H1 (cell line): ENCODE data around the gene TP53RK. TPM values are rescaled to one million over a fixed set of nuclear protein-coding genes. Genes with fewer than 3 reads are reported as not detected.

ENCODE experiments used
- CTCF ChIA-PET: fragments of 300-600 bp; sonication (Branson Sonifier 250); formaldehyde crosslinking; loops from one replicate; lab custom pipeline; 2021; ENCODE audit not compliant: partially characterized antibody; lab: Charles Lee
- POLR2A ChIA-PET: fragments of 300-600 bp; sonication (Branson Sonifier 250); formaldehyde crosslinking; loops from one replicate; lab custom pipeline; 2021; ENCODE audit warnings: inconsistent platforms; ENCODE audit not compliant: partially characterized antibody; lab: Charles Lee
- DNase-seq, 2 experiments: peaks; one replicate each; pipeline versions ENCODE4 v3.0.0 to v3.0.0-alpha.2; 2010 to 2022; ENCODE audit warnings: low spot score in 2 of 2, low read depth in 1 of 2, mixed read lengths in 1 of 2
- FAIRE-seq: peaks from 2 replicates; lab custom pipeline; 2011; peaks lifted over from hg19 to GRCh38; lab: Jason Lieb, UNC
- H2AFZ ChIP-seq: 2 replicates; pipeline ENCODE4 v1.8.1; 2012; ENCODE audit warnings: low read length, inconsistent platforms
- H2AK5ac ChIP-seq: 2 replicates; pipeline ENCODE4 v1.6.1; 2013; ENCODE audit warnings: low read depth, low read length
- H2BK120ac ChIP-seq: replicated peaks from 2 replicates; pipeline ENCODE3; 2013; ENCODE audit warnings: low read depth, low read length, inconsistent platforms
- H2BK12ac ChIP-seq: 2 replicates; pipeline ENCODE4 v1.6.1; 2013; ENCODE audit warnings: low read depth, low read length
- H2BK15ac ChIP-seq: 2 replicates; pipeline ENCODE4 v1.6.1; 2013; ENCODE audit warnings: low read length
- H2BK20ac ChIP-seq: 2 replicates; pipeline ENCODE4 v1.6.1; 2013; ENCODE audit warnings: low read length
- H2BK5ac ChIP-seq: 2 replicates; pipeline ENCODE4 v1.6.1; 2013; ENCODE audit warnings: low read depth, low read length
- H3K14ac ChIP-seq: 2 replicates; pipeline ENCODE4 v1.6.1; 2013; ENCODE audit warnings: inconsistent platforms; ENCODE audit not compliant: insufficient read length
- H3K18ac ChIP-seq: 2 replicates; pipeline ENCODE4 v1.6.1; 2013; ENCODE audit warnings: low read length; ENCODE audit errors: extremely low read depth
- H3K23ac ChIP-seq: 2 replicates; pipeline ENCODE4 v1.6.1; 2013; ENCODE audit warnings: inconsistent platforms; ENCODE audit not compliant: insufficient read length
- H3K23me2 ChIP-seq: 2 replicates; pipeline ENCODE4 v1.6.1; 2013; ENCODE audit warnings: low read depth, low read length
- H3K27ac ChIP-seq: 2 replicates; pipeline ENCODE4 v1.6.1; 2011; ENCODE audit warnings: low read depth, low read length, inconsistent platforms
- H3K27me3 ChIP-seq, 4 experiments: replicated peaks in 1 of 4; 1 replicate in 1 of 4; 2 replicates in 3 of 4; pipeline versions ENCODE4 v1.6.1 to v1.8.1; 2011 to 2013; ENCODE audit warnings: low read length in 3 of 4, mild to moderate bottlenecking in 3 of 4, inconsistent platforms in 2 of 4, mixed read lengths in 2 of 4, moderate library complexity in 1 of 4; ENCODE audit not compliant: control insufficient read depth in 3 of 4, insufficient read depth in 3 of 4; ENCODE audit errors: extremely low read depth in 1 of 4
- H3K36me3 ChIP-seq, 4 experiments: 2 replicates each; pipeline versions ENCODE4 v1.6.1 to v1.8.1; 2011 to 2013; ENCODE audit warnings: mild to moderate bottlenecking in 4 of 4, low read length in 3 of 4, moderate library complexity in 2 of 4, control low read depth in 1 of 4, inconsistent platforms in 1 of 4; ENCODE audit not compliant: insufficient read depth in 4 of 4, control insufficient read depth in 2 of 4
- H3K4ac ChIP-seq: replicated peaks from 2 replicates; pipeline ENCODE3; 2013; ENCODE audit warnings: low read length, low read depth, mixed read lengths, inconsistent platforms; ENCODE audit not compliant: insufficient read length
- H3K4me1 ChIP-seq, 4 experiments: replicated peaks in 1 of 4; 1 replicate in 1 of 4; 2 replicates in 3 of 4; pipeline versions ENCODE4 v1.6.1 to v1.8.1; 2011 to 2013; ENCODE audit warnings: low read length in 3 of 4, inconsistent platforms in 2 of 4, mixed read lengths in 1 of 4; ENCODE audit not compliant: insufficient read depth in 4 of 4, control insufficient read depth in 3 of 4
- H3K4me2 ChIP-seq, 2 experiments: 2 replicates each; pipeline versions ENCODE4 v1.6.1 to v1.8.1; 2011 to 2013; ENCODE audit warnings: low read depth in 2 of 2, low read length in 2 of 2, control low read depth in 1 of 2, inconsistent platforms in 1 of 2, mild to moderate bottlenecking in 1 of 2; ENCODE audit not compliant: insufficient read depth in 1 of 2
- H3K4me3 ChIP-seq, 4 experiments: fragments of 200-600, 300-600 bp in 1 of 4; sonication (generic), shearing (Covaris generic), sonication (Bioruptor Twin) in 1 of 4; 2 replicates each; pipeline versions ENCODE4 v1.5.1 to v1.8.1; 2011 to 2016; ENCODE audit warnings: low read length in 4 of 4, low read depth in 3 of 4, control low read depth in 2 of 4, inconsistent platforms in 2 of 4, mild to moderate bottlenecking in 2 of 4, mixed read lengths in 1 of 4, moderate library complexity in 1 of 4; ENCODE audit not compliant: insufficient read depth in 2 of 4; ENCODE audit errors: extremely low read depth in 1 of 4
- H3K56ac ChIP-seq: replicated peaks from 2 replicates; pipeline ENCODE3; 2013; ENCODE audit warnings: low read depth, mild to moderate bottlenecking, mixed read lengths, low read length, inconsistent platforms; ENCODE audit not compliant: insufficient read length
- H3K79me1 ChIP-seq: 2 replicates; pipeline ENCODE4 v1.6.1; 2013; ENCODE audit warnings: low read depth, low read length, control low read depth
- H3K79me2 ChIP-seq, 2 experiments: 2 replicates each; pipeline versions ENCODE4 v1.6.1 to v1.8.1; 2012 to 2013; ENCODE audit warnings: low read length in 2 of 2, mild to moderate bottlenecking in 2 of 2, inconsistent platforms in 1 of 2; ENCODE audit not compliant: insufficient read depth in 2 of 2, control insufficient read depth in 1 of 2
- H3K9ac ChIP-seq, 4 experiments: replicated peaks in 1 of 4; 1 replicate in 1 of 4; 2 replicates in 3 of 4; pipeline versions ENCODE4 v1.6.1 to v1.8.1; 2011 to 2013; ENCODE audit warnings: low read depth in 3 of 4, low read length in 3 of 4, control low read depth in 2 of 4, mild to moderate bottlenecking in 2 of 4, moderate library complexity in 2 of 4, inconsistent platforms in 1 of 4; ENCODE audit errors: extremely low read depth in 1 of 4
- H3K9me3 ChIP-seq, 2 experiments: 2 replicates each; pipeline versions ENCODE4 v1.6.1 to v1.8.1; 2012 to 2013; ENCODE audit warnings: mild to moderate bottlenecking in 2 of 2, moderate library complexity in 2 of 2, control low read depth in 1 of 2, inconsistent platforms in 1 of 2, low read depth in 1 of 2, low read length in 1 of 2, mixed read lengths in 1 of 2; ENCODE audit not compliant: insufficient read depth in 2 of 2
- H4K20me1 ChIP-seq, 2 experiments: replicated peaks in 1 of 2; 2 replicates each; pipeline versions ENCODE3 to v1.8.1; 2011 to 2013; ENCODE audit warnings: inconsistent platforms in 2 of 2, low read length in 2 of 2, mild to moderate bottlenecking in 1 of 2; ENCODE audit not compliant: insufficient read depth in 2 of 2, control insufficient read depth in 1 of 2
- H4K5ac ChIP-seq: 2 replicates; pipeline ENCODE4 v1.6.1; 2013; ENCODE audit warnings: low read length, low read depth, mixed read lengths, inconsistent platforms; ENCODE audit not compliant: insufficient read length
- H4K8ac ChIP-seq: 2 replicates; pipeline ENCODE4 v1.8.0; 2013; ENCODE audit warnings: mild to moderate bottlenecking, moderate library complexity, low read length, inconsistent platforms; ENCODE audit not compliant: insufficient read depth; ENCODE audit errors: extremely low read depth
- H4K91ac ChIP-seq: replicated peaks from 2 replicates; pipeline ENCODE3; 2013; ENCODE audit warnings: low read length, mixed read lengths, inconsistent platforms; ENCODE audit not compliant: insufficient read length
- CBX8 ChIP-seq: fragments of 300-800, 300-1000 bp; sonication (generic); IDR thresholded peaks from 2 replicates; pipeline ENCODE4 v1.7.1; 2016; ENCODE audit warnings: low read depth, low read length, borderline replicate concordance
- CTCF ChIP-seq, 3 experiments: IDR thresholded peaks; 1 replicate in 2 of 3; 2 replicates in 1 of 3; pipeline versions ENCODE4 v1.5.1 to v1.6.1; 2011; ENCODE audit warnings: low read length in 3 of 3, mild to moderate bottlenecking in 3 of 3, inconsistent platforms in 2 of 3, low read depth in 1 of 3, moderate library complexity in 1 of 3; ENCODE audit not compliant: insufficient read depth in 1 of 3; ENCODE audit errors: control extremely low read depth in 1 of 3
- EP300 ChIP-seq, 2 experiments: IDR thresholded peaks; 1 replicate in 1 of 2; 2 replicates in 1 of 2; pipeline ENCODE4 v1.6.1; 2011 to 2012; ENCODE audit warnings: low read depth in 2 of 2, low read length in 2 of 2, mild to moderate bottlenecking in 2 of 2, borderline replicate concordance in 1 of 2, inconsistent platforms in 1 of 2, moderate library complexity in 1 of 2
- FOSL1 ChIP-seq: IDR thresholded peaks from 2 replicates; pipeline ENCODE4 v1.6.1; 2011; ENCODE audit warnings: mild to moderate bottlenecking, low read depth, low read length, moderate library complexity; ENCODE audit not compliant: insufficient read depth
- NANOG ChIP-seq: IDR thresholded peaks from 2 replicates; pipeline ENCODE4 v1.6.1; 2011; ENCODE audit warnings: low read length, low read depth, mild to moderate bottlenecking, inconsistent platforms; ENCODE audit not compliant: insufficient read depth, poor library complexity, severe bottlenecking
- RAD21 ChIP-seq, 2 experiments: IDR thresholded peaks in 1 of 2; conservative IDR thresholded peaks in 1 of 2; 2 replicates each; pipeline ENCODE4 v1.6.1; 2011; ENCODE audit warnings: low read depth in 2 of 2, low read length in 2 of 2, improper control_type of control experiment in 1 of 2, inconsistent platforms in 1 of 2, mild to moderate bottlenecking in 1 of 2, moderate library complexity in 1 of 2
- YY1 ChIP-seq: IDR thresholded peaks from 2 replicates; pipeline ENCODE4 v1.6.1; 2011; ENCODE audit warnings: low read depth, mild to moderate bottlenecking, low read length
- WGBS, 2 experiments: shearing (Covaris generic) in 1 of 2; methylation state at CpG; one replicate each; pipeline versions ENCODE4 v1.1.6 to v1.1.7; 2013 to 2015; ENCODE audit warnings: low lambda C conversion rate in 2 of 2, mixed read lengths in 2 of 2, inconsistent platforms in 1 of 2, low coverage in 1 of 2, missing lambda C conversion rate in 1 of 2; ENCODE audit not compliant: insufficient replicate concordance in 2 of 2, insufficient coverage in 1 of 2, insufficient read length in 1 of 2; ENCODE audit errors: extremely low coverage in 1 of 2, missing lambda C conversion rate in 1 of 2; 5-methylcytosine and 5-hydroxymethylcytosine counted together
- polyA plus RNA-seq, 7 experiments: library from polyadenylated mRNA; depleted of rRNA in 3 of 7; stranded (reverse) in 5 of 7; unstranded in 2 of 7; fragments of >200 nt in 5 of 7; fragments of 200-250 nt in 2 of 7; gene quantifications; 1 replicate in 5 of 7; 2 replicates in 1 of 7; 4 replicates in 1 of 7; pipeline versions ENCODE4 v1.2.1 to v1.2.3, GENCODE V29; 2011 to 2013; ENCODE audit warnings: missing spikeins in 2 of 7, mixed read lengths in 2 of 7
- total RNA-seq: library from RNA; stranded (reverse); fragmentation: NEBNext Ultra II Directional; extraction: Animal tissue kit (Norgen Biotek cat#: 25700); gene quantifications from 2 replicates; pipeline ENCODE4 v1.2.1, GENCODE V29; 2021

The TP53RK gene
- total and polyA plus RNA-seq, 2 of the 8 experiments (the other 6 are each of a cell fraction or from before 2014, with no cell fraction given): 8.5 to 16.3 TPM

- peak overlapping the region; percentile 77; the same call in 1 of the 2 replicates for H2BK15ac ChIP-seq
- no peak overlapping the region for H2BK20ac ChIP-seq
- no peak overlapping the region for H2AK5ac ChIP-seq
- H4K20me1 ChIP-seq: no peaks in the 10 kb centered on the region
- H3K18ac ChIP-seq: no peak overlapping the region
- DNase-seq (peak in 1 of 2 experiments; percentile 83), FAIRE-seq (peak; percentile 58)
- H2BK12ac ChIP-seq: peak overlapping the region; percentile 100
- no peak overlapping the region for H3K27ac ChIP-seq
- 69% methylated on average over 8 of the region's 8 CpGs; no CpG with 5 or more reads in 1 of the 2 experiments for WGBS, 2 experiments
- H3K23me2 ChIP-seq: peaks cover 9% of the 10 kb centered on the region
- POLR2A ChIA-PET: interaction anchor here (0.7 to 2.8 kb wide), 4 partner anchors 14 to 263 kb away, joined by 3 to 9 read pairs (median 3); no protein-coding TSS in a partner anchor
- peaks cover 0 to 12% of the 10 kb centered on the region in 2 experiments; a peak in 2 of 4 replicates for H3K9me3 ChIP-seq
- no peaks in the 10 kb centered on the region for H3K79me1 ChIP-seq
- H3K4me2 ChIP-seq: peak overlapping the region in 1 of 2 experiments; percentile 97; a peak in 1 of 4 replicates
- H3K9ac ChIP-seq: no peak overlapping the region
- H3K4me3 ChIP-seq: no peak overlapping the region
- no peak overlapping the region for H4K5ac ChIP-seq
- H3K27me3 ChIP-seq: no peaks in the 10 kb centered on the region; a peak in 2 of 7 replicates
- no peak overlapping the region for H3K14ac ChIP-seq
- H3K4ac ChIP-seq: no peak overlapping the region
- no peaks in the 10 kb centered on the region for H3K36me3 ChIP-seq
- peaks cover 4 to 13% (median 10%) of the 10 kb centered on the region in 4 experiments for H3K4me1 ChIP-seq
- no peak overlapping the region for H3K56ac ChIP-seq
- CTCF ChIA-PET: interaction anchor here (0.7 to 3.8 kb wide), 18 partner anchors 10 to 164 kb away, joined by 3 to 18 read pairs (median 4); no protein-coding TSS in a partner anchor
- peak overlapping the region; percentile 68; the same call in 1 of the 2 replicates for H2AFZ ChIP-seq
- no peaks in the 10 kb centered on the region for H3K79me2 ChIP-seq
- no peak overlapping the region for H2BK120ac ChIP-seq
- H4K8ac ChIP-seq: no peak overlapping the region
- H2BK5ac ChIP-seq: 0 out of 2 replicates have a peak overlapping the region, but pooled peaks have one; percentile 79
- H3K23ac ChIP-seq: no peak overlapping the region
- no peak overlapping the region for H4K91ac ChIP-seq
- TF ChIP-seq RAD21 (IDR thresholded peaks at IDR 0.05 in 1 of 2, conservative IDR thresholded peaks at IDR 0.05 in 1 of 2; ENCODE audit: low read depth in 2 of 2, low read length in 2 of 2) (peak in 1 of 2 experiments; percentile 49; a peak in 3 of 4 replicates), CBX8 (no peak), CTCF (IDR thresholded peaks at IDR 0.05; ENCODE audit: control extremely low read depth in 1 of 3, insufficient read depth in 1 of 3, low read depth in 1 of 3, low read length in 3 of 3) (peak; percentile 70 to 95 (median 90)), EP300 (IDR thresholded peaks at IDR 0.05; ENCODE audit: borderline replicate concordance in 1 of 2, low read depth in 2 of 2, low read length in 2 of 2) (no peak), YY1 (no peak), FOSL1 (no peak), NANOG (no peak)
These were observed 19.1 kb upstream of the TP53RK start for GRCh38 chr20:46708172-46708860.
